IPS DF 6.9 (cell line): ENCODE data around the gene FAM180A.
"Not testable (repeated sequence)": the region's sequence is repeated elsewhere in the genome, so short reads cannot be mapped to it uniquely, and the experiment has no call there.

ENCODE experiments used
- DNase-seq: peaks from one replicate; pipeline ENCODE4 v3.0.0-alpha.2; 2013; ENCODE audit warnings: low read depth, low spot score
- H3K27ac ChIP-seq: one replicate; pipeline ENCODE4 v1.5.1; 2013; ENCODE audit warnings: low read length, control low read depth
- H3K27me3 ChIP-seq: 2 replicates; pipeline ENCODE4 v1.6.1; 2013; ENCODE audit warnings: mild to moderate bottlenecking, low read length; ENCODE audit not compliant: control insufficient read depth, insufficient read depth
- H3K36me3 ChIP-seq: 2 replicates; pipeline ENCODE4 v1.6.1; 2013; ENCODE audit warnings: low read length; ENCODE audit not compliant: control insufficient read depth, insufficient read depth
- H3K4me1 ChIP-seq: 2 replicates; pipeline ENCODE4 v1.6.1; 2013; ENCODE audit warnings: low read length; ENCODE audit not compliant: control insufficient read depth, insufficient read depth
- H3K4me3 ChIP-seq: 2 replicates; pipeline ENCODE4 v1.5.1; 2013; ENCODE audit warnings: mild to moderate bottlenecking, low read length
- H3K9me3 ChIP-seq: 2 replicates; pipeline ENCODE4 v1.6.1; 2013; ENCODE audit warnings: low read length, inconsistent platforms; ENCODE audit not compliant: control insufficient read depth, insufficient read depth
- WGBS: extraction: QIAGEN DNeasy Blood & Tissue Kit; methylation state at CpG from one replicate; pipeline ENCODE4 v1.1.7; 2013; ENCODE audit warnings: mixed read lengths, missing lambda C conversion rate; ENCODE audit not compliant: insufficient read length, insufficient coverage; 5-methylcytosine and 5-hydroxymethylcytosine counted together

The FAM180A gene

DNA sequence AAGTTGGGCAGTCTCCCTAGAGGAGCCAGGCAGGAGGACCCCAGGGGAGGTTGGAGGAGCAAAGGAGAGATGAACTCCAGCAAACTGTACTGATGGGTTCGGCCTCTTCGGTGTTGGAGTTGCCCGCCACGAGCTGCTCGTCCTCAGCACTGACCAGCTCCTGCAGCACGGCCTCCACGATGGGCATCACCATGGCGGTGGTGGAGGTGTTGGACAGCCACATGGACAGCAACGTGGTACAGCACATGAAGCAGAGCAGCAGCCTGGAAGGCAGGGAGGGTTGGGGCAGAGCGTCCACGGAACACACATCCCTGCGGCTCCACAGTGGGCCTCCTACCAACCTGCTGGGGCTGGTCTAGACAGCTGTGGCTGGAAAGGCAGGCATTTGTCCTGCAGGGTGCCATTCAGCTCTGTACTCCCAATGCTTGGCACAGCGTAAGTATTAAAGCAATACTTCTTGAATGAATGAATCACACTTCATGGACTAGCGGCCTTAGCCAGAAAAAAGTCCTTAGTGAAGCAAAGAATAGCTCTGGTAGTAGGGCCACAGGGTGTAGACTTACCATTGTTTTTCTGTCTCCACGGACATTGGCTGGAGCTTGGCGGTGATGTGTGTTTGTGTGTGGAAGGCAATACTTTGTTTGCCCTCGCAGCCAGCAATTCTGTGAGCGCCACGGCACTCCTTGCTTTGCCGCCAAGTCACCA, 42.4 kb downstream of the FAM180A start:
- no peaks in the 10 kb centered on the region for H3K9me3 ChIP-seq
- H3K27me3 ChIP-seq, result no peaks in the 10 kb centered on the region
- no CpG with 5 or more reads among the region's 20 CpGs for WGBS
- no peak for DNase-seq
- H3K4me3 ChIP-seq, result no peak overlapping the region
- H3K4me1 ChIP-seq, result peaks cover under 1% of the 10 kb centered on the region; the same call in 1 of the 2 replicates
- no peak overlapping the region for H3K27ac ChIP-seq
- no peaks in the 10 kb centered on the region for H3K36me3 ChIP-seq

DNA sequence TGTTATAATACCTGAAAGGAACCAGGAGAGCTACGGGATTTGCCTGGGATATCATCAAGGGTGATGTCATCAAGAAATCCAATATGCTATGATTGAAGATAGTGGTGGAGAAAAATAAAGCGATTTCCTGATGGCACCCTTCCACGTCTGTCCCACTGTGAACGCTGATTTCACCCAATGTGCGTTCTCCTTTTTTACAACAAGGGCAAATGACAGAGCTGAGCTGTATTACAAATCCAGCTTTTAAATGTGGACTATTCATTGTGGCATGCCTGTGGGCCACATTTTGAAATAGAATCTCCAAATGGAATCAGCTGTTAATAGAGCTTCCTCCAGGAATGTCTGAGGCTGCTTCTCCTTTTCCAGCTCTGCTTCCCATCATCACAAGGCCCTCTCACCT, 43.9 kb downstream of the FAM180A start:
- WGBS, result no CpG with 5 or more reads among the region's 5 CpGs
- no peaks in the 10 kb centered on the region for H3K27me3 ChIP-seq

DNA sequence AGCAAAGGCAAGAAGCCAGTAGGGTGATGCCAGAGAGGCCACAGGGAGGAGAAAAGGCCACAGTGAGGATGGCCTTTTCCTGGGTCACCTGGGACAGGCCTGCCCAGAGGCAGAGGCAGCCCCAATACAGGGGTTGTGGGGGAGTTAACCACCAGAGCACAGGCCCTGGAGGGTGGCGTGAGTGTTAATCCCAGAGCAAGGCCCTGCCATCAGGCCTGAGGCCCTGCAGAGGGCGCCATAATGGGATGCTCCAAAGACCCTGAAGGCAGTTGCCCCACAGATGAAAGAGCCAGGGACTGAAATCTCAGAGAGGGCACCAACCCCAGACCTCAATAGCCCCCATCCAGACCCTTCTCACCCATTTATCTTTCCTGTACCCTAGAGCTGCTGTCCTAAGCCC, 44.5 kb downstream of the FAM180A start:
- H3K27me3 ChIP-seq, result no peaks in the 10 kb centered on the region
- no peak overlapping the region for H3K27ac ChIP-seq
- no peaks in the 10 kb centered on the region; the same call in 1 of the 2 replicates for H3K4me1 ChIP-seq
- no peak for DNase-seq
- no peaks in the 10 kb centered on the region for H3K36me3 ChIP-seq
- no peak overlapping the region for H3K4me3 ChIP-seq
- no CpG with 5 or more reads among the region's 2 CpGs for WGBS
- no peaks in the 10 kb centered on the region for H3K9me3 ChIP-seq

More for the DNA sequence above, 43.9 kb downstream of the FAM180A start:
- Histone ChIP-seq H3K9me3 (no peaks in the 10 kb centered on the region), H3K36me3 (no peaks in the 10 kb centered on the region), H3K4me1 (no peaks in the 10 kb centered on the region; the same call in 1 of the 2 replicates), H3K27ac (no peak overlapping the region), H3K4me3 (no peak overlapping the region)
- no peak for DNase-seq

DNA sequence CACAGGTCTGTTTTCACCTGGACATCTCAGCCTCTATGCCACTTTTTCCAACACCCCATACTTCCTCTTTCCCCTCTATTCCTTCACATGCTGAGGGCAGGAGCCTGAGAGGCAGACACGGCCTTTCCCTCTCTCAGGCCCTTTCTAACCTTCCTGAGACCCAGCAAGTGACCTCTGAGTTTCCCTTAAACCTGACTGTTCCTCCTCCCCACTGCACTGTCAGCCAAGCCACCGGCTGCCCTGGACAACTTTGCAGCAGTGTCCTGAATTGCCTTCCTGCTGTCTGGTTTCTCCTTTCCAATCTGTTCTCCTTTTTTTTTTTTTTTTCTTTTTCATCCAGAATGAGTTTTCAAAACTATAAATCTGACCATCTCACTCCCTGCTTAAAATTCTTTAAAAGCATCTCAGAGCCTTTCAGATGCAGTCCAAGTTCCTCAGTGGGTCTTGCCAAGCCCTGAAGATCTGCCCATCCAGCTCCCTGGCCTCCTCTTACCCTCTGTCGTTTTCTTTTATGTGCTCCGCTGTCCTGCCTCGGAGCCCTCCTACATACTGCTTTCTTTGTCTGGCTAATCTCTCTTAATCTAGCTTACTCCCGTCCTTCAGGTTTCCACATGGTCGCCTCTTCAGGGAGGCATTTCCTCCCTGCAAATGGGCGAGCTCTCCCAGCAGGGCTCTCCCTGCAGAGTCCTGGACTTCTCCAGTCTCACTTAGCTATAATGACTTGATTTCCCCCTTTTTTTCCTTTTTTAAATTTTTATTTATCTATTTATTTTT, 51.1 kb downstream of the FAM180A start:
- Histone ChIP-seq H3K9me3 (no peaks in the 10 kb centered on the region), H3K4me1 (no peaks in the 10 kb centered on the region), H3K27me3 (no peaks in the 10 kb centered on the region), H3K4me3 (no peak overlapping the region), H3K27ac (no peak overlapping the region), H3K36me3 (no peaks in the 10 kb centered on the region)
- WGBS, result no CpG with 5 or more reads among the region's 8 CpGs
- DNase-seq, result no peak

DNA sequence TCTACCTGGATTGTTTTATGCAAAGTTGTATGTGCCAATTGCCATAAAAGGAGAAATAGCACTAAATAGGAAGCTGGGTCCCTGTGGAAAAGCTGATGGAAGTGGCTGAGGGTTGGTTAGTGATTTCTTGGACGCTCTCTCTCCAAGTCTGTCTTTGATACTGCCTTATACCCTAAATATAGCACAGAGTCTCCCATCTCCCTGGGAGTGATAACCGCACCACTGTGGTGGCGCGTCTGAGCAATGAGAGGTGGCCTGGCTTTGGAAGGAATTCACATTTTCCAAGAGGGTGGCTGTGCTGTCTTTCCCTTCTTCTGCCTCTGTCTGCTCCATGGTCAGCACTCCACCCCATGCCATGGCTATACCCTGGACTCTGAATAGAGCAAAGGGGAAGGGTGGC, 55.1 kb downstream of the FAM180A start:
- Histone ChIP-seq H3K4me1 (no peaks in the 10 kb centered on the region), H3K27ac (no peak overlapping the region), H3K4me3 (no peak overlapping the region), H3K9me3 (no peaks in the 10 kb centered on the region), H3K36me3 (no peaks in the 10 kb centered on the region), H3K27me3 (no peaks in the 10 kb centered on the region)
- WGBS, result no CpG with 5 or more reads among the region's 4 CpGs
- DNase-seq, result no peak

DNA sequence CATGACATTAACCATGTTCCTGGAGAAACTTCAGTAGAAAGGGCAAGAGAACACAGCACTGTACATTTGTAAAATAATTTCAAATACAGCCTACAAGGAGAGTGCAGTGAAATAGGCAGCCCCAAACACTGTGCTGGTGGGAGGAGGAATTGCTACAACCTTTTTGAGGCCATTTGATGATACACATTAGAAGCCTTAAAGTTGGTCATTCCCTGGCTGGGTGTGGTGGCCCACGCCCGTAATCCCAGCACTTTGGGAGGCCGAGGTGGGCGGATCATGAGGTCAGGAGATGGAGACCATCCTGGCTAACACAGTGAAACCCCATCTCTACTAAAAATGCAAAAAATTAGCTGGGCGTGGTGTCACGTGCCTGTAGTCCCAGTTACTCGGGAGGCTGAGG, 56.0 kb downstream of the FAM180A start:
- H3K4me3 ChIP-seq, H3K27ac ChIP-seq, DNase-seq, H3K27me3 ChIP-seq, H3K4me1 ChIP-seq, H3K36me3 ChIP-seq, H3K9me3 ChIP-seq: not testable (repeated sequence)
- no CpG with 5 or more reads among the region's 7 CpGs for WGBS

DNA sequence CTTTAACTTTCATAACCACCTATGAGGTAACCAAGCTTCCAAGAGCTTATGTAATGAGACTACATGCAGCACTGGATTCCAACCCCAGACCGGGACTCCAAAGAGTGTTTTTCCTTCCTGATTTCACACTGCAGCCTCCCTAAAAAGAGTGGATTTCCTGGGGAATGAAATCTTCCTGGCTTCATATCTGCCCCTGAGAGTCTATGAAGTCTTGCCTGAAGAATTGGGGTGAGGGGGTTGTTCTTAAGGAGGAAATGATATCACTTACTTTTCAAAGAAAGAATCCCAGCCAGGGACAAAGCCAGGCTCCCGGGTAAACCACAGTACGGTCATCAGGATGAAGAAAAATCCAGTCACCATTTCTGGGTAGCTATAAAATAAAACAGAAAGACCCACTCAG, 56.6 kb downstream of the FAM180A start:
- H3K4me1 ChIP-seq, result no peaks in the 10 kb centered on the region
- no peaks in the 10 kb centered on the region for H3K9me3 ChIP-seq
- no peaks in the 10 kb centered on the region for H3K36me3 ChIP-seq
- no peaks in the 10 kb centered on the region for H3K27me3 ChIP-seq
- H3K27ac ChIP-seq, result no peak overlapping the region
- WGBS, result no CpG with 5 or more reads among the region's 3 CpGs
- H3K4me3 ChIP-seq, result no peak overlapping the region
- DNase-seq, result no peak

DNA sequence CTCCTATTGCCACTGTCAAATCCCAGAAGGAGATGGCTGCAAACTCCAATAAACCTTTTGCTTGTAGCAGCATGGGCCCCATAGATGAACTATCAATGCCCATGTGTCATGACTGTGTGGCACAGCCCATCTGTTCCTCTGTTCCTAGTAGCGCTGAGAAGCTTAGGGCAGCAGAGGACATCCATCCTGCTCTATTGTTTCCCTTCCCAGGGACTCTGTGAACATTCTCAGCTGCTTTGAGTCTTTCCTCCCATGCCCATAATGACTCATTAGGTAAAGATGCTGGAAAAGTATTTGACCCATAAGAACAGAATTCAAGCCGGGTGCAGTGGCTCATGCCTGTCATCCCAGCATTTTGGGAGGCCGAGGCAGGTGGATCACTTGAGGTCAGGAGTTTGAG, 58.0 kb downstream of the FAM180A start:
- H3K27ac ChIP-seq, result no peak overlapping the region
- DNase-seq, result no peak
- no peaks in the 10 kb centered on the region for H3K4me1 ChIP-seq
- H3K27me3 ChIP-seq, result no peaks in the 10 kb centered on the region
- H3K4me3 ChIP-seq, result no peak overlapping the region
- no peaks in the 10 kb centered on the region for H3K36me3 ChIP-seq
- no peaks in the 10 kb centered on the region for H3K9me3 ChIP-seq
- no CpG with 5 or more reads among the region's 3 CpGs for WGBS

DNA sequence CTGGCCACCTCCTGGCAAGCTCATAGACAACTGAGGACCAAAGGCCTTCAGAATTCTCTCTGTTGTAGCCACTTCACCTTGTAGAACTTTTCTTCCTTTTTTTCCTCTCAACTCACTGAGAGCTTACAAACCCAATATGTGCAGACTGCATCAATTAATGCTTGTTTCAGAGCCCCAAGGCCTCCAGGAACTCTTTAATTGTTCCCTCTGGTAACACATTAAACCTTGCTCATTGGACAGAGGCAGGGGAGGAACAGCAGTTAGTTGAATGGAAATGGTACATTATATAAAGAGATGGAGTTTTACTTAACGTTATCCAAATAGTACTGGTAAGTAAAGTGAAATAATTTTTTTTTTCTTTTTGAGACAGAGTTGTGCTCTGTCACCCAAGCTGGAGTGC, 61.1 kb downstream of the FAM180A start:
- Histone ChIP-seq H3K27me3 (no peaks in the 10 kb centered on the region), H3K27ac (no peak overlapping the region), H3K9me3 (no peaks in the 10 kb centered on the region), H3K36me3 (no peaks in the 10 kb centered on the region), H3K4me3 (no peak overlapping the region), H3K4me1 (no peaks in the 10 kb centered on the region)
- WGBS, result no CpG with 5 or more reads among the region's 1 CpG
- DNase-seq, result no peak

DNA sequence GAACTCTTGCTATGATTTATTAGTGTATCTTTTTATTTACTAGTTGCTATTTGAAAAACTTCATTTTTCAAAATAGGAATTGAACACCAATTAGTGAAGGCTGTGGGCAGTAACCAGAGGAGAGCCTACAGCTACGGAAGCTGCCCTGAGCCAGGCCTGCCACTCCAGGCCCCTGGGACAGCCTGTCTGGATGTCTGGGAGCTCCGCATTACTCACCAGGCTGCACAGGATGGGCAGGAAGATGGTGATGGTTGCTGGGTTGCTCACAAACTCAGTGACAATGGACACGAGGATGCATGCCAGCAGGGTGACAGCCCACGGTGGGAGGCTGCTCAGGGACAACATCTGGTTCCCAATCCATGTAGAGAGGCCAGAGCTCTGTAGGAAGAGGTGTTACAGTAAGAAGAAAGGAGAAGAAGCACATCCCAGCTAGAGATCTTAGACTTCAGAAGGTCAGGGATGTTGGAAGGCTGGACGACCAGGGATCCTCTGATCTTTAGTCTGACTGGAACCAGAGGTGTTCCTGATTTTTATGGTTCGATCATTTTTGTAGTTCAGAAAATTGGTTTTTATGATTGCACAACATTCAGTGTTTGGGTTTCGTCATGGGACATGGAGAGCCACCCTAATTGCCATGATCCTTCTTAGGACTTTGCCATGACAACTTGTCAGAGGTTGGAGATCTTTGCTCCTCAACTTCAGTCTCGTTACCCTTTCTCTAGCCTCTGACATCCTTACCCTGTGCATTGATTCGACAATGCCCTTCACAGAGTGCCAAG, 63.1 kb downstream of the FAM180A start:
- no peak for DNase-seq
- Histone ChIP-seq H3K27me3 (no peaks in the 10 kb centered on the region), H3K27ac (no peak overlapping the region), H3K36me3 (no peaks in the 10 kb centered on the region), H3K9me3 (no peaks in the 10 kb centered on the region), H3K4me3 (no peak overlapping the region), H3K4me1 (no peaks in the 10 kb centered on the region)
- no CpG with 5 or more reads among the region's 9 CpGs for WGBS
